Measurements from ENCODE around the gene MRPL21.

MRPL21 gene

GRCh38 chr11:68841718-68842426, 61.8 kb downstream of the MRPL21 start, which contains the start of gene CPT1A:
Gene CPT1A, minus strand, starts transcription at chr11:68841916. Its CDS starts 26,442 bp downstream, at chr11:68815474.
- Histone ChIP-seq H3K4me3 (ENCODE audit: low read length) (peak within 1 kb of the TSS; percentile 79), H2AFZ (ENCODE audit: low read length) (peak within 1 kb of the TSS; percentile 86), H3F3A (ENCODE audit: insufficient read depth, low read length) (peaks cover 49% of the 10 kb centered on the region), H3K36me3 (replicated peaks; ENCODE audit: insufficient read depth, low read length) (no peaks in the 10 kb centered on the region), H3K9ac (ENCODE audit: low read length) (peak within 1 kb of the TSS; percentile 39), H3K27ac (ENCODE audit: low read length) (peak within 1 kb of the TSS; percentile 89; the same call in 1 of the 2 replicates), H3K9me2 (replicated peaks; ENCODE audit: insufficient read depth, low read length) (no peaks in the 10 kb centered on the region), H3K9me3 (replicated peaks; ENCODE audit: insufficient read depth, low read length) (no peaks in the 10 kb centered on the region), H3K79me2 (ENCODE audit: low read length) (peaks cover 31% of the 10 kb centered on the region), H3K27me3 (replicated peaks; ENCODE audit: insufficient read depth, low read length) (no peaks in the 10 kb centered on the region), H3K4me2 (ENCODE audit: low read depth, low read length) (peak within 1 kb of the TSS; percentile 94), H4K20me1 (ENCODE audit: insufficient read depth, low read length) (no peaks in the 10 kb centered on the region), H3K4me1 (ENCODE audit: low read length) (peaks cover 19% of the 10 kb centered on the region)
- peak; percentile 81 for DNase-seq
- TF ChIP-seq EZH2 (optimal IDR thresholded peaks at IDR 0.05; ENCODE audit: low read depth, low read length) (no peak), CTCF (IDR thresholded peaks at IDR 0.05; ENCODE audit: low read length) (no peak), EZH2phosphoT487 (IDR thresholded peaks at IDR 0.05; ENCODE audit: low read length) (no peak)

Measured in MM.1S (cell line).